Dermis blood vessel endothelial cell (primary cell): ENCODE results near the gene SEC22C. TPM values are rescaled to one million over a fixed set of nuclear protein-coding genes. Genes with fewer than 3 reads are reported as not detected.

Experiments used
- DNase-seq: peaks from one replicate; pipeline ENCODE4 v3.0.0; 2010
- total RNA-seq: library from RNA; depleted of rRNA; stranded (reverse); fragments of >200 nt; gene quantifications from 2 replicates; pipeline ENCODE4 v1.2.3, GENCODE V29; 2014

Gene SEC22C
- total RNA-seq, 1 donor from 2014 or later, result 114 TPM

DNA sequence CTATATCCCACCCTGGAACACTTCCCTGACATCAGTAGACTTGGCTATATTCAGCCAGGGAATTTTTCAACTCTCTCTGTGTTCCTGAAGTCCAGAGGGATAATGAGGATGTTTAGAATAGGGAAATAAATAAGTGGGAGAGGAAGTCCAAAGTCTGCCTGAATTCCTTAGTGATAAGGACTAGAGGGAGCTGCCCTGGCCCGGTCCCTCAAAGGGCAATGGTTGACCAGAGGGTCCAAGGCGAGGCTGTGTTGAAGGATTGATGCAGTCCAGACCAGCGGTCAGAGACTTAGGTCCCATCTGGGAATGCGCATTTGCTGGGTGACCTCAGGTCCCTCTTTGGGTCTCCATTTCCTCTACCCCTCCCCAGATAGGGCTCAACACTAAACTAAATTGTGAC lies 71.4 kb downstream of the SEC22C start:
- no peak for DNase-seq

DNA sequence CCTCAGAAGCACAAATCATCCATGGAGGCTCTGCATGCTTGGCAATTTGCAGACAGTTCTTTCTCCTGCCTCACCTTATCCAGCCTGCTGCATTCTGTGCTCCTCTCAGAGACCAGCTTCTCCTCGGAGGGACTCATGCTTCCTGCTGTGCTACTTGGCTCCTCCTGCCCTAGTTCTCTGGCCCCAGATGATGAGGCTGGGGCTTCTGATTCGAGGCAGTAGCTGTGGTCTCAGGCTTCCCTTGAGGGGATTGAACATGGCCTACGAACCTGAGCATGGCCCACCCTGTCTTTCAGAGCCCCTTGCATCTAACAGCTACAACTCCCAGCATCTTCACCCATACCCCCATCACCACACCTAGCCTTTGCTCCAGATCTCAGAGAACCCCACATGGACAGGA lies 72.7 kb downstream of the SEC22C start:
- DNase-seq, result no peak

DNA sequence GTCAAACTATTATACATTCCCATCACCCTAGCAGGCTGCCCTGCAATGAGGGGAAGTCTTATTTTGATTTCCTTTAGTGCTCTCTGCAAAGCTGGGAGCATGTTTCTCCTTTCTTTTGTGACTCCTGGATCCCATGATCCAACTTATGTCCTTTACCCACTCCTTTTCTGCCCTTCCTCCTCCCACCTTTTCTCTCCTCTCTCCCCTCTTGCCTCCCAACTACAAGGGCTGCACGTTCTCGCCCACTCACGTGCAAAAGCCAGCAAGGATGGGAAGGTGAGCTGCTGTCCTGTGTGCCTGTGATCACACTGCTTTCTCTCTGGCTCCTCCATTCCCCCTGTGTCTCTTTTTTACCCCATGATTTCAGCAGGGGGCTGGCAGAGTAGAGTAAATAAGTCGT lies 73.2 kb downstream of the SEC22C start:
- no peak for DNase-seq

DNA sequence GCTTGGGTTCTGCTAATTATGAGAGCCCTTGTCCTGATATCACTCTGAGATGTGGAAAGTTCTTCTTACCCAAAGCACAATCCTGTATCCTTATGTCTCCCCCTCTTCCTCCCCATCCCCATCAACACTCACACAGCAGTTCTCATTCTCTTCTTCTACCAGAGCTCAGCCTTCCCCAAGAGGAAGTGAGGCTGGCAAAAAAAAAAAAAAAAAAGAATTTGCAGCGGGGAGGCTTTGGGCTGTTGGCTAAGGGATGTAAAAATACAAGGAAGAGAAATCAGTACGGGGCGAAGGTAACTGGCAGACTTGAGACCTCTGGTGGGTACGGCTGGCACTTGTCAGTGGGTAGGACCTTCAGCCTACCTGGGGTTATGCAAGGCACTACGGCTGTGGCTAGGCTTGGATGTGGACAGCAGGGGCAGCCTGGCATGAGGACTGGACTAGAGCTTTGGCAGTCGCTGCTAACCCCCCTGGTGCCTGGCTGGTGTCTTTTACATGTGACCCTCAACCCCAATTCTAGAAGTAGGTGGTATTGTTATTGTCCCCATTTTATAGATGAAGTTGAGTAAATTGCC lies 73.9 kb downstream of the SEC22C start:
- DNase-seq, result no peak

DNA sequence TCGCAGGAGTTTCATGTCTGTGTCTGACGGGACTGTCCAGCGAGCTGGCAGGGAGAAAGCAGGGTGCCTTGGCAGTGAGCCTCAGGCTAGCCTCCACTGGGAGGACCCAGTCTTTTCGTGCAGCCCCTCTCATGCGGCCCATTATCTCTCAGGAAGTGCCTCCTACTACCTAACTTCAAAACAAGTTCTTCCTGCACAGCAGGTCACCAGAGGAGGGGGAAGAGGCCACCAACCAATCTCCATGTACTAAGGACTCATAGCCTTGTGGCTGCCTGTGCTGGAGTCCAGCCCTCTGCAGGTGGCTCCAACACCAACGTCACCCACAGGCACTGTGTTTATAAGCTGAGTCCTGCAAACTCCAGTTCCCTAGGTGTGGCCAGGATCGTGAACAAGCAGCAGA lies 74.5 kb downstream of the SEC22C start:
- DNase-seq, result no peak

DNA sequence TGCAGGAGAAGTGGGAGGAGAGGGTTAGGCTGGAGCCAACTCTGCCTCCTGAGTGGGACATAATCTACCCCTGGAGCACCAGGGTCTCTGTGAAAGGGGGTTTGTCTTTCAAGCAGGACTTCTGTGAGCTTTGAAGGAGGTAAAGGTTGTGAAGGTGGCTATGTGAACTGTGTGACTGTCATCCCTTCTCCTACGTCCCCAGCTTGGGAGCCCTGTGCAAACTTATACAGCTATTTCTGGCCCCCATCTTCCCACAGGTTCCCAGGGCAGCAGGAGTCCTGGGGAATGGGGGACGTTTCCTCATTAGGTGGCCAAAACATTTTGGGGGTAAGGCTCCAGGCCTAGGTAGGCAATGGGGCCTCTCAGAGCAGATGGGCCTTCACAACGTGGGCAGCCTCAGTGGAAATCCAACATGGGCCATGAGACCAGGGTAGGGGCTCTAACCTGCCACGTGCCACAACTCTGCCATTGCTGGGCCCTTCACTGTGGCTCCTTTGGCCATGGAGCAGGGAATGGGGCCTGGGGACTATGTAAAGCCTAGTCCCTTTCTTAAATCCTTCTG lies 75.8 kb downstream of the SEC22C start:
- no peak for DNase-seq

DNA sequence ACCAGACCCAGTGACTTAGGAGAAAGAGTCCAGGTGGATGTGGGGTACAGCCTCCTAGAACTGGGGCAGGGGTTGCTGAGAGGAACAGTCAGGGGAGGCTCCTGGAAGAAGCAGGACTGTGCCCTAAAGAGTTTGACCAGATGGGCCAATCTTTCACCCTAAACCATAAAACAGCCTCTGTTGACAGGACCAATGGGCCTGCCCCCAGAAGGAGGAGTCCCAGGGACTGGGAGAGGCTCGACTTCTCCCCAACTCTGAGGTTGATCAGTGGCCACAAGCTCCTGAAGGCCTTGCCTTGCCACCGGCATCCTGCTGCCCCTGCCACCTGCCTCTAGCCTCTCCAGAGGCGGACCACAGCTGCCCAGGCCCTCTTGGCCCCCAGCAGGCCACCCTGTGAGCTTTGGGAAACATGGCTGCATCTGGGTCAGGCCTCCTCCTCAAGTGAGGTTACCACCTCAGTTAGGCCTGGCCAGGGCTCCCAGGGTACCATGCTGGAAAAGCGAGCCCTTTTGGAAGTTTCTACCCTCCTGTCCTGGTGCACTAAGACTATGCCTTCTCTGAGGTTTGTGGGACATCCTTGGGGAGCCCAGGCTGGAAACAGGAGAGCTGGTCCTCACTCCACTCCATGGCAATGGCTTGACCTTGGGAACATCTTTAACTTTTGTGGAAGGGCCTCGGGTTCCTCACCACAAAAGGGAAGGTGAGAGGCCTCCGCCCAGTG lies 76.5 kb downstream of the SEC22C start:
- no peak for DNase-seq

DNA sequence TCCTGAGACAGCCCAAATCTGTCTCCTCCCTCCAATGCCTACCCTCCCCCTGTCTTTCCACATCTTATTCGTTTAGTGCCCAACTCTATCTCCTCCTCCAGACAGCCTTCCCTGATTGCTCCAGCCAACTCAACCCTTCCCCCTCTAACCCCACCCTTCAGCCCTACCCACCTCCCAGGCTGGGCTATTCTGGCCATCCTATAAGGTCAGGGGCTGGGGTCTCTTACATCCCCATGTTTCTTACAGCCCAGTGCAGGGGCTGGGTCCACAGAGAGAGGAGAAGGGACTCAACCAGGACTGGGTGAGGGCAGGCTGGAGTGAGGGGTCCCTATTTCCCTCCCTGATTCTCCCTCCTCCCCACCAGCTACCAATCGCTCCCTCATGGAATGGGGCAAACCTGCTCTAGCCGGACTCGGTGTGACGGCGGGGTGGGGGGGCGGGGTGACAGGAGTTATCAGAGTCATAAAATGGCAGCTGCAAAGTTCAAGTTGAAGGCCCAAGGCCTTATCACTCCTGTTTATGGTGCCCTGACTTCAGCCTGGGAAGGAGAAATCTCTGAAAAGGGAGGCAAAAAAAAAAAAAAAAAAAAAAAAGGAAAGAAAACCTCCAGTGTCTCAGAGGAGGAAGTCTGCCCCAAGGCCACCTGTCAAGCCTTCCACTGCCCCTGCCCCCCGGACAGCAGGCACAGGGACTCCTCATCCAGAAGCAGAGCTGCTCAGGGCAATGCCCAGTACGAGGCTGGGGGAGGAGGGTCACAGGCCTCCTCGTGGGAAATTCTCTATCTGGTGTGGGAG lies 77.2 kb downstream of the SEC22C start:
- DNase-seq, result no peak

DNA sequence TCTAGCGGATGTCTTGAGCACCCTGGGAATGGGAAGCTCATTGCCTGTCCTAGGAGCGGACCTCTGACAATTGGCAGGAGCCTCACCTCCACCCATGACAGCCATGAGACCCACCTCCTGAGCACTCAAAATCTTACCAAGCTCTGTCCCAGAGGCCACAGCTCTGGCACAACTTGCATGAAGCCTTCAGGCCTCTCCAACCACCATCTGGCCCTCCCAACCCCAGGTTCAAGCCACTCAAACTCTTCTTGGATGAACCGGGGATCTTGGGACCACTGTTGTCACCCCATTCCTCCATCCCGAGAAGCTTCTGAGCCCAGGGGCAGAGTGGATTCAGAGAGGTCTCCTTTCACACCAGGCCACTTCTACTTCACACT lies 77.8 kb downstream of the SEC22C start:
- DNase-seq, result no peak

DNA sequence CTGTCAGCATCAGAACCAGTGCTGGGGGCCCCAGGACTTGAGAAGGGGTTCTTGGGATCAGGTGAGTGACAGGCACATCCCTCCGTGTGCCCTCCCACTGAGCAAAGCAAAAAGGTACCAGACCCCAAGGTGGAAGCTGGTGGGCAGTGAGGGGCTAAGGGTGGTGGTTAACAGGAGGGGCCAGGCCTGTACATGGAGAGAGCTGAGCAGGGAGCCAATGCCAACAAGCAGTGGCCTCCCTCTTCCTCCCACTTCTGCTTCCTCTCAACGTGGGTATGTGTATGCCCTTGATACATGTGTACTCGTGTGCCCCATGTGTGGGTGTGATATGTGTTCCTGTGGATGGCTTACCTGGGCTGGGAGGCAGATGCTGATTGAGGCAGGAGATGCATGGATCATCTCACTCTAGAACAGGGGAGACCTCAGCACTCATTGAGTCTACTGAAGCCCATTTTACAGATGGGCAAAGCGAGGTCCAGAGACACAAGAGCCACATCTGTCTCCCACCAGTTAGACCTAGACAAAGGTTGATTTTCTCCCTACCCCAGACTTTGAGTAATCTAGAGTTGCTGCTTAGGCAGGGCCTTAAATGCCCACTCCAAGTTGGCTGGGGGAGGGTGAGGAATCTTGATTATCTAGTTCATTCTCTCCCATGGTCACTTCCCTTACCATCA lies 78.4 kb downstream of the SEC22C start:
- DNase-seq, result no peak

DNA sequence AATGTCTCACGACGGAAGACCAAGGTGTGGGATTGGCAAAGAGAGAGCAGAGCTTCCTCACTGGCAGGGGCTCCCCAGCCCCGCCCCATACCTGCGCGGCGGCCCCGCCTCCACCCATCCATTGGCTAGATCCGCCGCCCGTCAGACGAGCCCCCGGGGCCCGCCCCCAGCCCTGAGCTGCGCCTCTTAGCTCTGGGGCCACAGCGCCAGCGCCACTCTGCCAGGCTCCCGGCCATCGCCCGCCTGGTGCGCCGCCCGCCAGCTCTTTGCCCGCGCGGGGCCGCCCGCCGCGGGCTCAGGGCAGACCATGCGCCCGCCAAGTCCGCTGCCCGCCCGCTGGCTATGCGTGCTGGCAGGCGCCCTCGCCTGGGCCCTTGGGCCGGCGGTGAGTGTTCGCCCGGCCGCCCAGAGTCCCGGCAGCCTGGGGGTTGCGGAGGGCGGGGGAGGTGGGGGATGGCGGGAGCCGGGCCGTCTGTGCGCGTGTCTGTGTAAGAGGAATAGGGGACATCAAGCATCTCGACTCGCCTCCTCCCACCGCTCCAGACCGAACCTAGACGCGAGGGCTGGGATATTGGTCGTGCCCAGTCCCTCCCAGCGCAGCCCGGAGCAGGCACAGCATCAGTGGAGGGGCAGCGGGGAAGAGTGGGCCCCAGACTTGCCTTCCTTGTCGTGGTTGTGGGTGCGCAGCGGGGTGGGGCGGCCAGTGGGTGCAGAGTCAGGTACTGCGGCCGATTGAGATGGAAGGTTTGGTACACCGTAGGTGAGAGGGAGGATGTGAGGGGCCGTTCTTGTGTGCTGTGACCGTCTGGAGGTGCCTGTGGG lies 79.1 kb downstream of the SEC22C start, which contains the start of gene VIPR1:
TSS of gene VIPR1 (plus strand) at position 215 of the 822 bp plus-strand sequence. CDS start at position 308, 93 bp downstream.
- DNase-seq, result peak; percentile 51

DNA sequence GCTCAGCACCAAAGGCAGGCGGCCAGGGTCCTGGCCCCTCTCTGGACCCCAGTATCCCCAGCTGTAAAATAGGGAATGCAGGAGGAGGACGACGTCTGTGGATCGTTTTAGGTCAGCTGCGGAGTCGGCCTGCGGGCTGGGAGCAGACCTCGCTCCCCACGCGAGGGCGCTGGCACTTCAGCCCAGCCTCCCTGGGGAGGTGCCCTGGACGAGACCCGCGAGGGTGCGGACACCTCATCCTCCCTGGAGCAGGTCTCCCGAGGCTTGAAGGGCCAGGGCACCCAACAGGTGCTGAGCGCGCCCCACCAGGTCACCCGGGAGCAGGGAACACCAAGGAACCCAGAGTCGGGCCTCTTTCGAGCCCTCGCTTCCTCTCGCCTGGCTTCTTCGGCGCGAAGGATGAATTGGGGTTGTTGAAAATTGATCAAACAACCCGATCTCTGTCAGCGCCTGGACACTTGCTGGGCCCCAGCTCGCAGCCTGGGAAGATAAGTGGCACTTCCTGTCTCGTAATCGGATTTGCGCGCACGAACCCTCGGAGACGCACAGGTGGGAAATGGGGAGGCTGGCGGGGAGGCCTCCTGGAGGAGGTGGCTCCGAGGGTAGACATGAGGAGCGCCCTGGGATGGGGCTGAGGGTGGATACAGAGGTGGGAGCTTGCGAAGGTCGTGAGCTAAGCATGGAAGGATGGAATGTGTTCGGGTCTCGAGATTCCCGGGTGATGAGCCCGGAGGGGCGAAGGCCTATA lies 79.9 kb downstream of the SEC22C start:
- DNase-seq, result peak; percentile 65

DNA sequence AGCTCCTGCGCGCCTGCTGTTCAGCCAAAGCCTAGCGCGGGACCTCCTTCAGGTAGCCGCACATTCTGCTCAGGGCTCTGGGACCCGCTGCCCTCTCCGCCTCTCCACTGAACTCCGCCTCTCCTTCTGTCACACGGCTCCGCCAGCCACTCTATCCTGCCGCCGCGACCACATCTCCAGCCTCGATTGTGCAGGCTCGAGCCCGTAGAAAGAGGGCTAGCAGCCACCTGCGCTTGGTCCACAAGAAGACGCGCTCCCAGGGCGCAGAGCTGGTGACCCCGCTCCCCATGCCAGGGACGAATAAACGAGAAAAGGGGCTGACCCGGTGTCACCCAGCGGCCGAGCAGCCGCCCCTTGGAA lies 80.5 kb downstream of the SEC22C start:
- no peak for DNase-seq

DNA sequence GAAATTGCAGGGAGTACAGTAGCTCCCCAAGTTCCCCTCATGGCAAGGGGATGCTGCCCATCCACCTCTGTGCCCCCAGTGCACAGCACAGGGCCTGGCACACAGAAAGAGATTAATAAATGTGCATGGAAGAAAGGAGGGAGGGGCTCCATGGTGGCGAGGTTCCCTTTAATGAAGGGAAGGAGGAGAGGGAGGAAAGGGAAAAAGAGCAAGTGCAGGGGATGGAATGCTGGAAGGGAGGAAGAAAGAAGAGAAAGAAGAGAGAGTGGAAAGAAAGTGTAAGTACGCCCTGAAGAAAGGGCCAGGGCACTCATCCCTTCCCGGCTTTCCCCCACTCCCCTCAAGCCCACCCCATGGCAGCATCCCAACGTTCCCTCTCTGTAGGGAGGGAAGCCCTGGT lies 80.9 kb downstream of the SEC22C start:
- DNase-seq, result no peak

DNA sequence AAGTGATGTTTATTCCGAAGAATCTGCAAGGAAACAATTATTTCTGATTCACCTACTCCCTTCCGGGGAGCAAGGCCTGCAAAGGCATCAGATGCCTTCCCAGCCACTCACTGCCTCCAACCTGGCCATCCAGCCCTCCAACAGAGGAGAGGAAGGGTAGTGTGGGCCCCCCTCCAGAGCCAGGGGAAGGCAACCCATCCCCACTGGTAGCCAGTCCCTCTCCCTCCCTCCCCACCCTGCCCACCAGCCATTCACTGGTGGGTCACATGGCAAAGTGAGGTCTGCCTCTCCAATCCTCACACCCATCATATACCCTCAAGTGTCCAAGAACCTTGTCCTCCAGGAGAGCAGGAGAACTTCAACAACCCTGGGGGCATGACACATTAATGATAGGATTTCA lies 81.7 kb downstream of the SEC22C start:
- no peak for DNase-seq

DNA sequence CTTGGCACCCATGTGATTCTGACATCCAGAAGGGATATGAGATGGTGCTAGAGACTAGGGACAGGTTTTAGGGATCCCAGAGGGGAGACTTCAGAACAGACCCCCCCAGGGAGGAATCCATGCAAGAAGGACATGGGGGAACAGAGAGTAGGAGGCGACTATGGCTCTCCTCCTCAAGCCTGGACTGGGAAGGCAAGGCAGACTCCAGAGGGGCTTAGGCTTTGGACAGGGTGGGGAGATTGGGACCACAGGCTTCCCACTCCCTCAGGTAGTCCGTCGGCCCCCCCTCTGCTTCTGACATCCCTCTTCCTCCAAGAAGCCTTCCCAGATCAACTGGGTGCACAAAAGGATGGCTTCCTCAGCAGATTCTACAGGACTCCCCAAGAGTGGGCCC lies 82.3 kb downstream of the SEC22C start:
- DNase-seq, result no peak

DNA sequence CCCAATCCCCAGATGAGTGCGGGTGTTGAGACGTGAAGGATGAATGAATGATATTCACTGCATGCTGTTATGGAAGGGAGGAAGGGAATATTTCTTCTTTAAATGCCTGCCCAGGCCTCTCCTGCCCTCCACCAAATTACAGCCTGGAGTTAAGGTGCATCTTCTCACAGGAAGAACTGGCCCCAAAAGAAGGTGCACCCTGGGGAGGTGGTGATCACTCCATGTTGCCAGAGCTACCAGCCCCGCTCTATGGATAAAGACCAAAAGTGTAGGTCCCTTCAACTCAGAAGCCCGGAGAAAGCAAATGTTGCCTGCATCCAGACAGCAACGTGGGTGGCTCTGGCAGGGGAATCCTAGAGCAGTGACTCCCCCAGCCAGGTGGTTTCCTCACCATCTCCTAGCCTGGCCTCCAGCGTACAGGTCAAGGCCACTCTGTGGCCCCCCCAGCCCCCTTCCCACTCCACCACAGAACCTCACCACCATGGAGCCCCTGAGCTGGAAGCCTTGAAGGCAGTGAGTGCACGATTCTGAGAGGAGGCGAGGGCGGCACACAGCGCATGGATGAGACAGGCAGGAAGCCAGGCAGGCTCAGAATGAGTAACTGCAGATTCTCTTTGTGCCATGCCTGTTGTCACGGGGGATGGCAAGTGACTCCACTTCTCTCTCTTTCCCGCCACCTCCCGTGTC lies 82.8 kb downstream of the SEC22C start:
- DNase-seq, result no peak

DNA sequence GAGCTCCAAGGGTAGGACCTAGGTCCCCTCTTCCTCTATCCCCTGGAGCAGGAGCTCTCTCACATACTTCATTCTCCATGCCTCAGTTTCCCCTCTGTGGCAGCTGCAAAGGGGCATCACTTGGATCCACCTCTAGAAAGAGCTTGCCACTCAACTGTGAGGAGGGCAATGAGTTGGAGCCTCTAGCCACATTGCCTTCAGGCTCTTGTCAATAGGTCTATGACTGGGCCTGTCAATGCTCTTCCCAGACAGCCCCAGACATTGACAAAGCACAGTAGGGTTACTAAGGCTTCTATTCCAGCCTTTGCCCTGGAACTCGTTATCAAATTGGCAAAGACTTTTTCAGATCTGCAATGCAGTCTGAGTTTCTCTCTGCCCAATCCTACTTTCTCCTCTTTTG lies 83.7 kb downstream of the SEC22C start:
- DNase-seq, result no peak
